Neural cell (in vitro differentiated cells): Measurements from ENCODE around the gene DHX34. TPM values are rescaled to one million over a fixed set of nuclear protein-coding genes. Genes with fewer than 3 reads are reported as not detected.
"Not testable (repeated sequence)": the region's sequence is repeated elsewhere in the genome, so short reads cannot be mapped to it uniquely, and the experiment has no call there.

ENCODE experiments used
- H2AFZ ChIP-seq: fragments of 200-600, 300-800 bp; sonication (generic), shearing (Covaris generic); 2 replicates; pipeline ENCODE4 v1.6.0; 2014; ENCODE audit warnings: low read depth, mild to moderate bottlenecking, antibody characterized with exemption, low read length, moderate library complexity
- H3F3A ChIP-seq: fragments of 200-600 bp; shearing (Covaris generic); 2 replicates; pipeline ENCODE4 v1.6.1; 2016; ENCODE audit warnings: mild to moderate bottlenecking, moderate library complexity, mixed read lengths, antibody characterized with exemption, low read length; ENCODE audit not compliant: insufficient read depth, poor library complexity, severe bottlenecking
- H3K27ac ChIP-seq: fragments of 200-600, 300-800 bp; sonication (generic), shearing (Covaris generic); 2 replicates; pipeline ENCODE4 v1.5.1; 2014; ENCODE audit warnings: mild to moderate bottlenecking, low read length, moderate library complexity
- H3K27me3 ChIP-seq: fragments of 300-800, 200-600 bp; sonication (generic), shearing (Covaris generic); 2 replicates; pipeline ENCODE4 v1.6.0; 2014; ENCODE audit warnings: mild to moderate bottlenecking, low read depth, low read length, moderate library complexity; ENCODE audit not compliant: insufficient read depth
- H3K36me3 ChIP-seq: fragments of 300-800, 200-600 bp; sonication (generic), shearing (Covaris generic); 2 replicates; pipeline ENCODE4 v1.5.1; 2014; ENCODE audit warnings: mild to moderate bottlenecking, antibody characterized with exemption, low read length, moderate library complexity; ENCODE audit not compliant: insufficient read depth
- H3K4me2 ChIP-seq: fragments of 300-800, 200-600 bp; sonication (generic), shearing (Covaris generic); 2 replicates; pipeline ENCODE4 v1.6.0; 2014; ENCODE audit warnings: mild to moderate bottlenecking, low read length
- H3K4me3 ChIP-seq: fragments of 300-800, 200-600 bp; sonication (generic), shearing (Covaris generic); 2 replicates; pipeline ENCODE4 v1.5.1; 2014; ENCODE audit warnings: mild to moderate bottlenecking, low read length, moderate library complexity
- H3K79me2 ChIP-seq: fragments of 200-600 bp; shearing (Covaris generic); replicated peaks from 2 replicates; pipeline ENCODE4 v1.6.0; 2014; ENCODE audit warnings: mild to moderate bottlenecking, low read length, moderate library complexity; ENCODE audit not compliant: insufficient read depth
- H3K9ac ChIP-seq: fragments of 300-800, 200-600 bp; sonication (generic), shearing (Covaris generic); 2 replicates; pipeline ENCODE4 v1.6.1; 2016; ENCODE audit warnings: mild to moderate bottlenecking, low read length, mixed read lengths
- H3K9me2 ChIP-seq: fragments of 200-600 bp; shearing (Covaris generic); 2 replicates; pipeline ENCODE4 v1.6.1; 2016; ENCODE audit warnings: mild to moderate bottlenecking, low read length, mixed read lengths; ENCODE audit not compliant: insufficient read depth
- H3K9me3 ChIP-seq: fragments of 200-600, 300-800 bp; sonication (generic), shearing (Covaris generic); 2 replicates; pipeline ENCODE4 v1.6.1; 2016; ENCODE audit warnings: mild to moderate bottlenecking, mixed run types, low read length, moderate library complexity, mixed read lengths
- H4K20me1 ChIP-seq: fragments of 200-600 bp; shearing (Covaris generic); 2 replicates; pipeline ENCODE4 v1.6.1; 2016; ENCODE audit warnings: mild to moderate bottlenecking, mixed run types; ENCODE audit not compliant: insufficient read depth
- CTCF ChIP-seq: fragments of 450-650 bp; IDR thresholded peaks from 2 replicates; pipeline ENCODE4 v1.5.1; 2014; ENCODE audit warnings: antibody characterized with exemption, mild to moderate bottlenecking, moderate library complexity; ENCODE audit not compliant: poor library complexity, severe bottlenecking
- EP300 ChIP-seq: fragments of 450-650 bp; conservative IDR thresholded peaks from 2 replicates; pipeline ENCODE4 v1.6.1; 2014; ENCODE audit warnings: antibody characterized with exemption, mild to moderate bottlenecking, moderate library complexity; ENCODE audit not compliant: poor library complexity, severe bottlenecking
- EZH2 ChIP-seq: fragments of 200-600, 300-800 bp; shearing (Covaris generic), sonication (generic); IDR thresholded peaks from 2 replicates; pipeline ENCODE4 v1.6.1; 2014; ENCODE audit warnings: antibody characterized with exemption, low read length, borderline replicate concordance, mild to moderate bottlenecking; ENCODE audit not compliant: insufficient read depth, poor library complexity, severe bottlenecking
- MXI1 ChIP-seq: fragments of 450-650 bp; conservative IDR thresholded peaks from 2 replicates; pipeline ENCODE4 v1.6.1; 2014; ENCODE audit warnings: antibody characterized with exemption, mild to moderate bottlenecking; ENCODE audit not compliant: poor library complexity, severe bottlenecking
- POLR2AphosphoS5 ChIP-seq: IDR thresholded peaks from 2 replicates; pipeline ENCODE4 v1.6.1; 2012
- RAD21 ChIP-seq: fragments of 450-650 bp; conservative IDR thresholded peaks from 2 replicates; pipeline ENCODE4 v1.6.1; 2014; ENCODE audit warnings: antibody characterized with exemption, mild to moderate bottlenecking, moderate library complexity
- REST ChIP-seq: IDR thresholded peaks from 2 replicates; pipeline ENCODE4 v1.6.1; 2012; ENCODE audit warnings: borderline replicate concordance
- SMC3 ChIP-seq: fragments of 450-650 bp; conservative IDR thresholded peaks from 2 replicates; pipeline ENCODE4 v1.6.1; 2014; ENCODE audit warnings: antibody characterized with exemption, mild to moderate bottlenecking, moderate library complexity; ENCODE audit not compliant: poor library complexity
- TAF1 ChIP-seq: IDR thresholded peaks from 2 replicates; pipeline ENCODE4 v1.6.1; 2012; ENCODE audit warnings: low read depth
- polyA plus RNA-seq: library from polyadenylated mRNA; depleted of rRNA; stranded (reverse); fragments of >200 nt; gene quantifications from 2 replicates; pipeline ENCODE4 v1.2.3, GENCODE V29; 2014

DHX34 gene
- polyA plus RNA-seq, 1 donor from 2014 or later = 11.7 TPM

- no peaks in the 10 kb centered on the region for H4K20me1 ChIP-seq
- H3K9me2 ChIP-seq = no peaks in the 10 kb centered on the region
- H3K79me2 ChIP-seq = no peaks in the 10 kb centered on the region
- H3K9me3 ChIP-seq = no peaks in the 10 kb centered on the region
- H3K4me3 ChIP-seq = no peak overlapping the region
- H3K4me2 ChIP-seq = no peak overlapping the region
- H3K27ac ChIP-seq = no peak overlapping the region
- no peaks in the 10 kb centered on the region for H3K36me3 ChIP-seq
- H2AFZ ChIP-seq = no peak overlapping the region
- no peaks in the 10 kb centered on the region for H3K27me3 ChIP-seq
- H3K9ac ChIP-seq = no peak overlapping the region
- H3F3A ChIP-seq = no peaks in the 10 kb centered on the region
- TF ChIP-seq REST (no peak), MXI1 (no peak), RAD21 (no peak), EZH2 (no peak), CTCF (no peak), EP300 (no peak), TAF1 (no peak), SMC3 (no peak), POLR2AphosphoS5 (no peak)
Observed at GRCh38 chr19:47411101-47411500, 62.0 kb downstream of the DHX34 start.

GRCh38 chr19:47411696-47412095 is 62.6 kb downstream of the DHX34 start:
- not testable (repeated sequence) for H3K27me3 ChIP-seq, H3K9ac ChIP-seq, H4K20me1 ChIP-seq, H3K9me3 ChIP-seq, H3K9me2 ChIP-seq, H2AFZ ChIP-seq, H3K79me2 ChIP-seq, H3K27ac ChIP-seq, H3K4me2 ChIP-seq, H3F3A ChIP-seq, H3K36me3 ChIP-seq, H3K4me3 ChIP-seq

- H3K4me2 ChIP-seq = no peak overlapping the region
- H3K79me2 ChIP-seq = peaks cover 20% of the 10 kb centered on the region
- no peak overlapping the region for H3K4me3 ChIP-seq
- H3K27ac ChIP-seq = no peak overlapping the region
- H3K36me3 ChIP-seq = no peaks in the 10 kb centered on the region
- no peak overlapping the region for H2AFZ ChIP-seq
- TF ChIP-seq CTCF (no peak), SMC3 (no peak), RAD21 (no peak), EZH2 (no peak), POLR2AphosphoS5 (no peak), REST (no peak)
- no peak overlapping the region for H3K9ac ChIP-seq
- no peaks in the 10 kb centered on the region for H3K9me2 ChIP-seq
- no peaks in the 10 kb centered on the region for H3K27me3 ChIP-seq
- no peaks in the 10 kb centered on the region for H4K20me1 ChIP-seq
- no peaks in the 10 kb centered on the region for H3F3A ChIP-seq
- H3K9me3 ChIP-seq = no peaks in the 10 kb centered on the region
Observed at GRCh38 chr19:47413941-47414340, 64.8 kb downstream of the DHX34 start.
